HCT116 (cell line): ENCODE data around the gene ITIH4. TPM values are rescaled to one million over a fixed set of nuclear protein-coding genes. Genes with fewer than 3 reads are reported as not detected.

Source experiments
- ATAC-seq: fragments of 200-7000 bp; cut with Tn5 transposase; 2 replicates; pipeline ENCODE4 v1.9.1; 2020; ENCODE audit warnings: mild to moderate bottlenecking, moderate library complexity
- BruUV-seq: library from RNA; stranded (reverse); fragments of 400-500 nt; replicated peaks from 2 replicates; lab custom pipeline; 2021; lab: Mats Ljungman, UMichigan
- CTCF ChIA-PET: fragments of 300-600 bp; sonication (Branson Sonifier 250); formaldehyde crosslinking; loops from one replicate; lab custom pipeline; 2021; ENCODE audit warnings: antibody characterized with exemption; lab: Charles Lee
- POLR2A ChIA-PET: fragments of 300-600, 350-600 bp; sonication (Branson Sonifier 250); formaldehyde crosslinking; loops from one replicate; lab custom pipeline; 2021; ENCODE audit warnings: antibody characterized with exemption; lab: Charles Lee
- RAD21 ChIA-PET, 2 experiments: fragments of 300-600 bp; sonication (Branson Sonifier 250); formaldehyde crosslinking; loops; one replicate each; lab custom pipeline; 2023; ENCODE audit warnings: low total read pairs in 2 of 2; ENCODE audit not compliant: uncharacterized antibody in 2 of 2, unreplicated experiment in 2 of 2, low non-redundant PET in 1 of 2; lab: Charles Lee
- DNase-seq: peaks from one replicate; pipeline ENCODE4 v3.0.0-alpha.2; 2010; ENCODE audit warnings: low read depth, low spot score
- H2AFZ ChIP-seq: fragments of 200-600 bp; shearing (Covaris generic), sonication (generic); 2 replicates; pipeline ENCODE4 v1.6.1; 2017; ENCODE audit warnings: low read depth, mixed run types, mixed read lengths, antibody characterized with exemption, low read length; ENCODE audit not compliant: poor library complexity, severe bottlenecking
- H3K27ac ChIP-seq: 2 replicates; pipeline ENCODE4 v1.5.1; 2012; ENCODE audit warnings: low read depth, low read length
- H3K27me3 ChIP-seq: fragments of 200-600 bp; sonication (generic); 2 replicates; pipeline ENCODE4 v1.6.1; 2016; ENCODE audit warnings: mixed run types, low read length, mixed read lengths; ENCODE audit not compliant: insufficient read depth
- H3K36me3 ChIP-seq, 2 experiments: fragments of 200-500 bp in 1 of 2; fragments of 200-600 bp in 1 of 2; sonication (Bioruptor generic) in 1 of 2; sonication (generic) in 1 of 2; 2 replicates each; pipeline versions ENCODE4 v1.5.1 to v1.6.1; 2014 to 2016; ENCODE audit warnings: low read length in 2 of 2, inconsistent platforms in 1 of 2, mixed read lengths in 1 of 2, mixed run types in 1 of 2; ENCODE audit not compliant: insufficient read depth in 2 of 2, control insufficient read depth in 1 of 2
- H3K4me1 ChIP-seq, 2 experiments: fragments of 200-600 bp in 1 of 2; sonication (generic) in 1 of 2; 2 replicates each; pipeline versions ENCODE4 v1.5.1 to v1.6.1; 2012 to 2017; ENCODE audit warnings: low read length in 2 of 2, inconsistent platforms in 1 of 2, mild to moderate bottlenecking in 1 of 2, mixed read lengths in 1 of 2, mixed run types in 1 of 2, moderate library complexity in 1 of 2; ENCODE audit not compliant: insufficient read depth in 2 of 2, control insufficient read depth in 1 of 2
- H3K4me2 ChIP-seq: fragments of 200-600 bp; sonication (generic); 2 replicates; pipeline ENCODE4 v1.6.1; 2017; ENCODE audit warnings: mixed run types, low read length, mixed read lengths
- H3K4me3 ChIP-seq, 2 experiments: fragments of 200-600 bp in 1 of 2; sonication (generic) in 1 of 2; replicated peaks in 1 of 2; 2 replicates each; pipeline ENCODE4 v1.5.1; 2011 to 2016; ENCODE audit warnings: low read length in 2 of 2, control low read depth in 1 of 2, low read depth in 1 of 2, mild to moderate bottlenecking in 1 of 2, mixed read lengths in 1 of 2, mixed run types in 1 of 2
- H3K79me2 ChIP-seq: fragments of 200-600 bp; sonication (generic); 2 replicates; pipeline ENCODE4 v1.6.1; 2017; ENCODE audit warnings: mild to moderate bottlenecking, mixed run types, low read length, moderate library complexity, mixed read lengths; ENCODE audit not compliant: insufficient read depth
- H3K9ac ChIP-seq: fragments of 200-600 bp; sonication (generic); 2 replicates; pipeline ENCODE4 v1.6.1; 2016; ENCODE audit warnings: low read length, mixed read lengths
- H3K9me2 ChIP-seq: fragments of 200-600 bp; sonication (generic), shearing (Covaris generic); 2 replicates; pipeline ENCODE4 v1.6.1; 2017; ENCODE audit warnings: mixed run types, mild to moderate bottlenecking, moderate library complexity; ENCODE audit not compliant: insufficient read depth
- H3K9me3 ChIP-seq, 2 experiments: fragments of 200-500 bp in 1 of 2; fragments of 200-600 bp in 1 of 2; sonication (Bioruptor generic) in 1 of 2; sonication (generic) in 1 of 2; 2 replicates each; pipeline ENCODE4 v1.6.1; 2014 to 2017; ENCODE audit warnings: low read length in 2 of 2, mixed read lengths in 2 of 2, inconsistent platforms in 1 of 2, low read depth in 1 of 2, mild to moderate bottlenecking in 1 of 2, mixed run types in 1 of 2, moderate library complexity in 1 of 2; ENCODE audit not compliant: control insufficient read depth in 1 of 2, insufficient read depth in 1 of 2
- H4K20me1 ChIP-seq: fragments of 200-600 bp; sonication (generic), shearing (Covaris generic); 2 replicates; pipeline ENCODE4 v1.6.1; 2017; ENCODE audit warnings: mixed run types, mild to moderate bottlenecking, moderate library complexity; ENCODE audit not compliant: insufficient read depth
- ATF3 ChIP-seq: IDR thresholded peaks from 2 replicates; pipeline ENCODE4 v1.6.1; 2012
- CBX3 ChIP-seq: IDR thresholded peaks from 2 replicates; pipeline ENCODE4 v1.6.1; 2012; ENCODE audit warnings: low read depth
- CEBPB ChIP-seq: IDR thresholded peaks from 2 replicates; pipeline ENCODE4 v1.6.1; 2012; ENCODE audit warnings: low read depth
- CTCF ChIP-seq, 3 experiments: fragments of 200-600 bp in 1 of 3; sonication (generic) in 1 of 3; IDR thresholded peaks in 2 of 3; conservative IDR thresholded peaks in 1 of 3; 2 replicates each; pipeline ENCODE4 v1.5.1; 2012 to 2017; ENCODE audit warnings: low read depth in 2 of 3, low read length in 2 of 3, antibody characterized with exemption in 1 of 3, borderline replicate concordance in 1 of 3, control low read depth in 1 of 3, mild to moderate bottlenecking in 1 of 3, mixed read lengths in 1 of 3, mixed run types in 1 of 3, moderate library complexity in 1 of 3; ENCODE audit not compliant: insufficient read depth in 1 of 3
- EGR1 ChIP-seq: IDR thresholded peaks from 2 replicates; pipeline ENCODE4 v1.6.1; 2012; ENCODE audit warnings: low read depth
- EZH2 ChIP-seq: fragments of 200-600 bp; sonication (generic); IDR thresholded peaks from 2 replicates; pipeline ENCODE4 v1.6.1; 2017; ENCODE audit warnings: antibody characterized with exemption, mixed run types
- FOSL1 ChIP-seq: IDR thresholded peaks from 2 replicates; pipeline ENCODE4 v1.6.1; 2012; ENCODE audit warnings: low read depth
- JUND ChIP-seq: IDR thresholded peaks from 2 replicates; pipeline ENCODE4 v1.6.1; 2012
- POLR2A ChIP-seq: IDR thresholded peaks from 2 replicates; pipeline ENCODE4 v1.7.0; 2011; ENCODE audit warnings: borderline replicate concordance; ENCODE audit not compliant: insufficient read depth, insufficient read length; ENCODE audit errors: extremely low read depth
- POLR2AphosphoS5 ChIP-seq: IDR thresholded peaks from 2 replicates; pipeline ENCODE4 v1.6.1; 2011; ENCODE audit warnings: mild to moderate bottlenecking, low read depth, low read length, moderate library complexity
- REST ChIP-seq: IDR thresholded peaks from 2 replicates; pipeline ENCODE4 v1.6.1; 2012; ENCODE audit warnings: low read depth
- SIN3A ChIP-seq: IDR thresholded peaks from 2 replicates; pipeline ENCODE4 v1.6.1; 2012; ENCODE audit warnings: low read depth
- SP1 ChIP-seq: IDR thresholded peaks from 2 replicates; pipeline ENCODE4 v1.6.1; 2012; ENCODE audit warnings: low read depth
- SRF ChIP-seq: IDR thresholded peaks from 2 replicates; pipeline ENCODE4 v1.6.1; 2012; ENCODE audit warnings: low read depth
- TCF7L2 ChIP-seq: IDR thresholded peaks from 2 replicates; pipeline ENCODE4 v1.7.0; 2011; ENCODE audit warnings: borderline replicate concordance, inconsistent platforms; ENCODE audit not compliant: insufficient read depth, insufficient read length; ENCODE audit errors: extremely low read depth
- YY1 ChIP-seq: IDR thresholded peaks from 2 replicates; pipeline ENCODE4 v1.6.1; 2011; ENCODE audit warnings: low read length, low read depth, moderate library complexity, mild to moderate bottlenecking; ENCODE audit not compliant: insufficient replicate concordance; ENCODE audit errors: extremely low read depth
- ZBTB33 ChIP-seq: IDR thresholded peaks from 2 replicates; pipeline ENCODE4 v1.6.1; 2011; ENCODE audit warnings: mild to moderate bottlenecking, low read length, moderate library complexity; ENCODE audit not compliant: insufficient replicate concordance; ENCODE audit errors: extremely low read depth
- ZFX ChIP-seq: fragments of 450-650 bp; IDR thresholded peaks from 2 replicates; pipeline ENCODE4 v1.6.1; 2017
- ZNF274 ChIP-seq: fragments of 200-500 bp; sonication (Bioruptor generic); IDR thresholded peaks from 2 replicates; pipeline ENCODE4 v1.6.1; 2014; ENCODE audit warnings: mild to moderate bottlenecking, low read depth, low read length, inconsistent platforms
- intact Hi-C: fragments of 100-400 bp; cut with micrococcal nuclease; formaldehyde crosslinking; loops from 2 replicates; pipeline ENCODE4 v1.10.0; 2022
- total RNA-seq: library from RNA; stranded (reverse); gene quantifications from one replicate; pipeline ENCODE4 v1.2.1, GENCODE V29; 2021; ENCODE audit not compliant: unreplicated experiment

The ITIH4 gene
- total RNA-seq, 1 experiment from 2014 or later = 4.1 TPM

GRCh38 chr3:52777959-52778805, 52.3 kb downstream of the ITIH4 start:
- Histone ChIP-seq H3K9me2 (no peaks in the 10 kb centered on the region), H4K20me1 (no peaks in the 10 kb centered on the region), H3K4me2 (no peak overlapping the region), H3K9me3 (no peaks in the 10 kb centered on the region), H3K36me3 (no peaks in the 10 kb centered on the region), H3K27ac (no peak overlapping the region), H3K4me3 (no peak overlapping the region), H3K9ac (no peak overlapping the region), H2AFZ (no peak overlapping the region), H3K4me1 (peaks cover 0 to 8% of the 10 kb centered on the region in 2 experiments; a peak in 1 of 4 replicates), H3K79me2 (no peaks in the 10 kb centered on the region), H3K27me3 (peaks cover 27% of the 10 kb centered on the region)
- TF ChIP-seq ATF3 = no peak
- no peak for TF ChIP-seq CBX3
- no peak for TF ChIP-seq REST
- no peak for TF ChIP-seq YY1
- TF ChIP-seq FOSL1 = no peak
- TF ChIP-seq SRF = no peak
- no peak for TF ChIP-seq CEBPB
- no peak for TF ChIP-seq JUND
- TF ChIP-seq ZFX = no peak
- TF ChIP-seq ZNF274 = no peak
- TF ChIP-seq POLR2A = no peak
- TF ChIP-seq CTCF (IDR thresholded peaks at IDR 0.05 in 2 of 3, conservative IDR thresholded peaks at IDR 0.05 in 1 of 3; ENCODE audit: borderline replicate concordance in 1 of 3, insufficient read depth in 1 of 3, low read depth in 2 of 3, low read length in 2 of 3) = no peak
- TF ChIP-seq POLR2AphosphoS5 = no peak
- no peak for TF ChIP-seq SIN3A
- TF ChIP-seq ZBTB33 = no peak
- TF ChIP-seq EZH2 = no peak
- TF ChIP-seq TCF7L2 = no peak
- TF ChIP-seq EGR1 = no peak
- no peak for TF ChIP-seq SP1
- POLR2A ChIA-PET = no interaction called here
- ATAC-seq (no peak), DNase-seq (no peak)
- CTCF ChIA-PET = no interaction called here
- intact Hi-C loops = no loop called here
- BruUV-seq = no TSS peak
- RAD21 ChIA-PET = no interaction called here
